Colonic mucosa (tissue), 4 donors: ENCODE measurements around the gene WNT8B. TPM values are rescaled to one million over a fixed set of nuclear protein-coding genes. Genes with fewer than 3 reads are reported as not detected.

Experiments
- DNase-seq: peaks from one replicate; pipeline ENCODE4 v3.0.0-alpha.2; 2020
- H3K27ac ChIP-seq: fragments of 200-600 bp; one replicate; pipeline ENCODE4 v1.8.0; 2021
- H3K27me3 ChIP-seq: fragments of 200-600 bp; one replicate; pipeline ENCODE4 v1.8.0; 2021
- H3K36me3 ChIP-seq: fragments of 200-600 bp; one replicate; pipeline ENCODE4 v1.8.0; 2021
- H3K4me1 ChIP-seq: fragments of 200-600 bp; one replicate; pipeline ENCODE4 v1.8.0; 2021; ENCODE audit warnings: mild to moderate bottlenecking
- H3K4me3 ChIP-seq: fragments of 200-600 bp; one replicate; pipeline ENCODE4 v1.8.0; 2021
- H3K9ac ChIP-seq, 2 donors: one replicate each; pipeline ENCODE4 v1.7.0; 2013; ENCODE audit warnings: control low read depth in 2 of 2, low read depth in 2 of 2, low read length in 2 of 2
- H3K9me3 ChIP-seq: fragments of 200-600 bp; one replicate; pipeline ENCODE4 v1.8.0; 2021
- CTCF ChIP-seq: fragments of 200-600 bp; IDR thresholded peaks from one replicate; pipeline ENCODE4 v1.8.0; 2022; ENCODE audit warnings: antibody characterized with exemption, mild to moderate bottlenecking
- intact Hi-C: fragments of 100-400 bp; cut with DNase I; formaldehyde crosslinking; loops from one replicate; pipeline ENCODE4 v1.14.1; 2022
- total RNA-seq, 2 donors: library from RNA; stranded (reverse); fragmentation: NEBNext Ultra II Directional in 1 of 2; extraction: Animal tissue kit (Norgen Biotek cat#: 25700) in 1 of 2; gene quantifications; one replicate each; pipeline ENCODE4 v1.2.1, GENCODE V29; 2021
- donor health status: healthy.
- donor health status: DM: no; HTN: no; CAD: no.
- donor health status: DM: no; HTN: no; CAD: no.

Gene WNT8B
- total RNA-seq, result not detected

- H3K4me3 ChIP-seq, result no peak within 1 kb of the TSS
Measured at GRCh38 chr10:100462709-100463108, at the start of gene WNT8B. TSS of gene WNT8B (plus strand) at chr10:100463009. CDS start at chr10:100463169, 160 bp downstream.

DNA sequence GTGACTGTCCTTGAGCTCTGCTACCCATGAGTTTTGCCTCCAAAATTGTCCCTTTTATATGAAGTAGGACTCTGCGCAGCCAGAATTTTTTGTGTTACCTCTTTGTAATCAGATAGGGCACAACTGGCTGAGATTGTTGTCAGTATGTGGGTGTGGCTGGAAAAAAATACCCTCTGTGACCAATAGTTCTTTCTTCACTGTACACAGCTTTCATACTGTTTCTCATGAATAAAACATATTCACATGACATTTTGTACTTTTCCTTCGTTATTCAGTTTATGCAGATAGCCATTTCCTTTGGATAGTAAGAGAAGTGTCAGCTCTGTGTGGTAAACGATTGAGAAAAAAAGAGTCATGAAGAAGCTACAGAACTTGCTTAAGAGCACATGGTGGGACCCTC, 49.6 kb upstream of the WNT8B start:
- no peaks in the 10 kb centered on the region for H3K9me3 ChIP-seq
- TF ChIP-seq CTCF, result no peak
- no peaks in the 10 kb centered on the region for H3K36me3 ChIP-seq
- no peak overlapping the region for H3K27ac ChIP-seq
- H3K9ac ChIP-seq, result no peak overlapping the region
- no peak overlapping the region for H3K4me3 ChIP-seq
- no peak for DNase-seq
- H3K4me1 ChIP-seq, result no peaks in the 10 kb centered on the region
- intact Hi-C loops, result no loop called here
- no peaks in the 10 kb centered on the region for H3K27me3 ChIP-seq

More at GRCh38 chr10:100462709-100463108, at the start of gene WNT8B:
- H3K4me1 ChIP-seq, result no peaks in the 10 kb centered on the region
- no peaks in the 10 kb centered on the region for H3K9me3 ChIP-seq
- H3K36me3 ChIP-seq, result no peaks in the 10 kb centered on the region
- H3K27me3 ChIP-seq, result no peaks in the 10 kb centered on the region
- no peak within 1 kb of the TSS for H3K27ac ChIP-seq
- intact Hi-C loops, result no loop called here
- H3K9ac ChIP-seq, result no peak within 1 kb of the TSS
- no peak for TF ChIP-seq CTCF
- no peak for DNase-seq

GRCh38 chr10:100419911-100420449, 42.8 kb upstream of the WNT8B start:
- H3K4me3 ChIP-seq, result no peak overlapping the region
- no peak for DNase-seq
- TF ChIP-seq CTCF, result no peak
- H3K4me1 ChIP-seq, result peaks cover 2% of the 10 kb centered on the region
- intact Hi-C loops, result no loop called here
- H3K9me3 ChIP-seq, result no peaks in the 10 kb centered on the region
- H3K27me3 ChIP-seq, result no peaks in the 10 kb centered on the region
- no peak overlapping the region for H3K27ac ChIP-seq
- H3K36me3 ChIP-seq, result no peaks in the 10 kb centered on the region
- H3K9ac ChIP-seq, result no peak overlapping the region

GRCh38 chr10:100427374-100427773, 35.4 kb upstream of the WNT8B start:
- no peak for DNase-seq
- H3K9ac ChIP-seq, result no peak overlapping the region
- peaks cover 2% of the 10 kb centered on the region for H3K4me1 ChIP-seq
- intact Hi-C loops, result no loop called here
- TF ChIP-seq CTCF, result no peak
- H3K9me3 ChIP-seq, result no peaks in the 10 kb centered on the region
- H3K27me3 ChIP-seq, result no peaks in the 10 kb centered on the region
- H3K4me3 ChIP-seq, result no peak overlapping the region
- H3K27ac ChIP-seq, result no peak overlapping the region
- H3K36me3 ChIP-seq, result no peaks in the 10 kb centered on the region

DNA sequence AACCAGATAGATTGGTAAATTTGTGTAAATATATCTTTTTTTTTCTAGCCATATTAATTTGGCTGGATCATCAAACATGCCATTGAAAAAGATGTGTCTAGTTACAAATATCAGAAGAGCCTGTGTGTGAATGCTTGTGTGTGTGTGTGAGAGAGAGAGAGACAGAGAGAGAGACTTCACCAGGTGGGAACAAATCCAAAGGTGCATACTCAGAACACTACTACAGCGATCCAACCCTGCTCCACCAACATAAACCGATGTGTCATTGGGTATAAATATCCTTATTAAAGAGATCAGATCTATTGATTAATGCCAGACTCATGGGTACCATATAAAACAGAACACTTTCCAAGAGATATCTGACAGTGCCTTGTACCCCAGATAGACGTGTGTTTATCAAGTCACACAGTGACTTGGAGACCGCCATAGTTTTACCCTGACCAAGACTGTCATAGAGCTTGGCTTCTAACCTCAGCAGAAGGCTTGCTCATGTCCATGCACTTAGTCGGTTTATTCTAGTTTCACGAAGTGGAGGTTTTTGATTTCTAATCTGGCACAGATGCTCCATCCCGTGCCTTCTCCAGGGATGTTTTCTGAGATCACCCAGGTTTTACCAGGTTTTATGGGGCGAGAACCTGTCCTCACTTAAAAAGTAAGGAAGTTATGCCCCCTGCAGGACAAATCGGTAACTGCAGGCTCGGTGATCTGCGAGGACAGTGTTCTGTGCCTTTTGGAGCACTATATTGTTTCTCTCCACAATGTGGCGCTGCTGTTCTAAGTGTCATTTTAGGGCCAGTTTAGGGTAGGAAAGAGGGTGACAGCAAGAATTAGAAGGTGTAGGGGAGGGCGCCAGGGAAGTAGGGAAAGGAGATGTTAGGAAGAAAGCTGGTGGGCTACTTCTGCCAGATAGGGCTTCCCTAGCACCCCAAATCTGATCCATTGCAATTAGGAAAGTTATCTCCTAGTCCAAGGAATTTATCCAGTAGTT, 29.3 kb upstream of the WNT8B start:
- H3K9ac ChIP-seq, result no peak overlapping the region
- peak; percentile 96 for TF ChIP-seq CTCF

More for the DNA sequence above, 29.3 kb upstream of the WNT8B start:
- Histone ChIP-seq H3K36me3 (no peaks in the 10 kb centered on the region), H3K27me3 (no peaks in the 10 kb centered on the region), H3K9me3 (no peaks in the 10 kb centered on the region), H3K27ac (no peak overlapping the region), H3K4me3 (no peak overlapping the region), H3K4me1 (no peaks in the 10 kb centered on the region)
- peak; percentile 99 for DNase-seq
- intact Hi-C loops, result loop anchor here (2.0 to 10.0 kb wide), 2 partner anchors 95 to 441 kb away; no protein-coding TSS in a partner anchor
